HepG2 (cell line): Measurements from ENCODE around the gene CFAP70. TPM values are rescaled to one million over a fixed set of nuclear protein-coding genes. Genes with fewer than 3 reads are reported as not detected.

Source experiments
- ATAC-seq: fragments of 200-7000 bp; cut with Tn5 transposase; 3 replicates; pipeline ENCODE4 v1.9.1; 2020; ENCODE audit warnings: mild to moderate bottlenecking, moderate library complexity
- BruUV-seq: library from RNA; stranded (reverse); fragments of 400-500 nt; replicated peaks from 2 replicates; lab custom pipeline; 2021; lab: Mats Ljungman, UMichigan
- CTCF ChIA-PET: fragments of 300-600 bp; formaldehyde crosslinking; extraction: SDS; loops from one replicate; lab custom pipeline; 2021; ENCODE audit warnings: low total read pairs, inconsistent platforms, low intra/inter-chr PET ratio; lab: Yijun Ruan, JAX
- POLR2A ChIA-PET: fragments of 350-600 bp; sonication (Branson Sonifier 250); formaldehyde crosslinking; loops from one replicate; lab custom pipeline; 2020; ENCODE audit warnings: antibody characterized with exemption, inconsistent platforms; lab: Yijun Ruan, JAX
- DNase-seq: peaks from one replicate; pipeline ENCODE4 v3.0.0-alpha.2; 2015; ENCODE audit warnings: low spot score
- FAIRE-seq: peaks from 3 replicates; lab custom pipeline; 2011; peaks lifted over from hg19 to GRCh38; lab: Jason Lieb, UNC
- H2AFZ ChIP-seq: one replicate; pipeline ENCODE4 v1.6.1; 2011; ENCODE audit warnings: low read length, inconsistent platforms
- H3K27ac ChIP-seq: fragments of 300-600 bp; 3 replicates; pipeline ENCODE4 v1.8.0; 2011; ENCODE audit warnings: mixed run types, mild to moderate bottlenecking, mixed read lengths, low read length, inconsistent platforms; ENCODE audit not compliant: insufficient read depth; ENCODE audit errors: extremely low read length
- H3K27me3 ChIP-seq, 2 experiments: fragments of 200-600 bp in 1 of 2; 2 replicates in 1 of 2; 3 replicates in 1 of 2; pipeline versions ENCODE4 v1.6.0 to v1.8.0; 2011; ENCODE audit warnings: low read length in 2 of 2, mild to moderate bottlenecking in 2 of 2, moderate library complexity in 2 of 2, inconsistent platforms in 1 of 2; ENCODE audit not compliant: insufficient read depth in 2 of 2, control insufficient read depth in 1 of 2
- H3K36me3 ChIP-seq, 2 experiments: fragments of 200-600 bp in 1 of 2; replicated peaks in 1 of 2; 2 replicates in 1 of 2; 3 replicates in 1 of 2; pipeline versions ENCODE4 v1.5.1 to v1.8.0; 2011; ENCODE audit warnings: low read length in 2 of 2, inconsistent platforms in 1 of 2; ENCODE audit not compliant: insufficient read depth in 2 of 2, control insufficient read depth in 1 of 2
- H3K4me1 ChIP-seq: 2 replicates; pipeline ENCODE4 v1.5.1; 2012; ENCODE audit warnings: low read length, inconsistent platforms; ENCODE audit not compliant: insufficient read depth
- H3K4me2 ChIP-seq: 2 replicates; pipeline ENCODE4 v1.6.0; 2011; ENCODE audit warnings: low read depth, low read length, inconsistent platforms
- H3K4me3 ChIP-seq, 3 experiments: fragments of 200-600 bp in 1 of 3; sonication (generic), shearing (Covaris generic) in 1 of 3; replicated peaks in 1 of 3; 2 replicates each; pipeline ENCODE4 v1.5.1; 2011 to 2016; ENCODE audit warnings: low read length in 3 of 3, inconsistent platforms in 2 of 3, low read depth in 2 of 3, mild to moderate bottlenecking in 2 of 3, control low read depth in 1 of 3, mixed read lengths in 1 of 3; ENCODE audit not compliant: insufficient read depth in 1 of 3
- H3K79me2 ChIP-seq: one replicate; pipeline ENCODE4 v1.6.1; 2011; ENCODE audit warnings: low read length, inconsistent platforms; ENCODE audit not compliant: insufficient read depth
- H3K9ac ChIP-seq: 2 replicates; pipeline ENCODE4 v1.6.0; 2011; ENCODE audit warnings: mild to moderate bottlenecking, low read depth, low read length, inconsistent platforms; ENCODE audit not compliant: insufficient read depth
- H3K9me3 ChIP-seq: 2 replicates; pipeline ENCODE4 v1.5.1; 2012; ENCODE audit warnings: mild to moderate bottlenecking, low read length
- H4K20me1 ChIP-seq: 2 replicates; pipeline ENCODE4 v1.6.0; 2011; ENCODE audit warnings: inconsistent platforms, mild to moderate bottlenecking, low read length, moderate library complexity; ENCODE audit not compliant: insufficient read depth
- ATF5 ChIP-seq: sonication (generic); formaldehyde crosslinking; IDR thresholded peaks from 2 replicates; pipeline ENCODE4 v1.4.0; 2020; ENCODE audit warnings: mild to moderate bottlenecking, low read depth, missing genetic modification reagents
- CCAR2 ChIP-seq: fragments of 200-400 bp; formaldehyde crosslinking; optimal IDR thresholded peaks from 2 replicates; pipeline ENCODE3; 2018; ENCODE audit warnings: low read depth, mild to moderate bottlenecking, low read length, moderate library complexity
- CERS6 ChIP-seq: sonication (generic); formaldehyde crosslinking; IDR thresholded peaks from 2 replicates; pipeline ENCODE4 v1.5.0; 2020; ENCODE audit warnings: missing genetic modification reagents
- GATAD2A ChIP-seq: IDR thresholded peaks from 2 replicates; pipeline ENCODE4 v1.6.1; 2016
- MZF1 ChIP-seq: sonication (generic); formaldehyde crosslinking; IDR thresholded peaks from 2 replicates; pipeline ENCODE4 v1.8.1; 2023; ENCODE audit warnings: mild to moderate bottlenecking, missing genetic modification reagents, borderline replicate concordance
- PRDM4 ChIP-seq: sonication (generic); formaldehyde crosslinking; IDR thresholded peaks from 2 replicates; pipeline ENCODE4 v1.9.0; 2021; ENCODE audit warnings: missing genetic modification reagents, borderline replicate concordance
- RFXANK ChIP-seq: IDR thresholded peaks from 2 replicates; pipeline ENCODE4 v1.6.1; 2016
- RFXAP ChIP-seq: sonication (generic); formaldehyde crosslinking; IDR thresholded peaks from 2 replicates; pipeline ENCODE4 v1.4.0; 2020; ENCODE audit warnings: missing genetic modification reagents, borderline replicate concordance
- SIN3B ChIP-seq: fragments of 150-350 bp; IDR thresholded peaks from 2 replicates; pipeline ENCODE4 v1.6.1; 2014; ENCODE audit warnings: low read length
- TP53 ChIP-seq: sonication (generic); formaldehyde crosslinking; conservative IDR thresholded peaks from 2 replicates; pipeline ENCODE4 v1.4.0; 2020; ENCODE audit warnings: missing genetic modification reagents
- XBP1 ChIP-seq: sonication (generic); formaldehyde crosslinking; IDR thresholded peaks from 2 replicates; pipeline ENCODE4 v1.5.0; 2020; ENCODE audit warnings: missing genetic modification reagents
- ZNF326 ChIP-seq: sonication (generic); formaldehyde crosslinking; IDR thresholded peaks from 2 replicates; pipeline ENCODE4 v1.4.0; 2020; ENCODE audit warnings: missing genetic modification reagents, borderline replicate concordance
- ZNF337 ChIP-seq: sonication (generic); formaldehyde crosslinking; IDR thresholded peaks from 2 replicates; pipeline ENCODE4 v1.5.1; 2020; ENCODE audit warnings: missing genetic modification reagents, low read depth, mild to moderate bottlenecking, borderline replicate concordance
- ZNF512B ChIP-seq: sonication (generic); formaldehyde crosslinking; IDR thresholded peaks from 2 replicates; pipeline ENCODE4 v1.5.1; 2020; ENCODE audit warnings: missing genetic modification reagents, mild to moderate bottlenecking, borderline replicate concordance
- ZNF570 ChIP-seq: sonication (generic); formaldehyde crosslinking; IDR thresholded peaks from 2 replicates; pipeline ENCODE4 v1.4.0; 2020; ENCODE audit warnings: mild to moderate bottlenecking, missing genetic modification reagents, borderline replicate concordance
- ZNF83 ChIP-seq: sonication (generic); formaldehyde crosslinking; IDR thresholded peaks from 2 replicates; pipeline ENCODE4 v1.4.0; 2020; ENCODE audit warnings: missing genetic modification reagents, mild to moderate bottlenecking, borderline replicate concordance
- ZNF883 ChIP-seq: sonication (generic); formaldehyde crosslinking; IDR thresholded peaks from 2 replicates; pipeline ENCODE4 v1.5.1; 2020; ENCODE audit warnings: mild to moderate bottlenecking, missing genetic modification reagents; ENCODE audit errors: not compliant biosample characterization
- WGBS: methylation state at CpG from one replicate; pipeline ENCODE4 v1.1.6; 2017; ENCODE audit warnings: low lambda C conversion rate; 5-methylcytosine and 5-hydroxymethylcytosine counted together
- in situ Hi-C: cut with HindIII; loops from 2 replicates; pipeline ENCODE4 v1.10.0; 2017; ENCODE audit warnings: low pct_unique_long_range_greater_than_20kb; ENCODE audit not compliant: extremely low pct_ligation_motif_present
- intact Hi-C: fragments of 100-400 bp; cut with micrococcal nuclease; formaldehyde crosslinking; loops from one replicate; pipeline ENCODE4 v1.10.0; 2022; ENCODE audit not compliant: unreplicated experiment
- polyA plus RNA-seq, 8 experiments: library from polyadenylated mRNA; depleted of rRNA in 3 of 8; stranded (reverse) in 7 of 8; unstranded in 1 of 8; fragments of >200 nt; fragmentation: Illumina TruSeq in 4 of 8; extraction: Trizol in 4 of 8; gene quantifications; 2 replicates each; pipeline versions ENCODE4 v1.2.1 to v1.2.3, GENCODE V29; 2011 to 2016; ENCODE audit warnings: low read depth in 4 of 8, missing spikeins in 1 of 8, mixed read lengths in 1 of 8; ENCODE audit not compliant: insufficient read depth in 1 of 8
- total RNA-seq, 5 experiments: library from RNA; depleted of rRNA; stranded (reverse); fragments of >200 nt; fragmentation: Illumina TruSeq; extraction: Trizol; gene quantifications; 2 replicates each; pipeline ENCODE4 v1.2.3, GENCODE V29; 2016; ENCODE audit warnings: low read depth in 1 of 5

Gene CFAP70
- total and polyA plus RNA-seq, 2 of the 13 experiments (the other 11 are each of a cell fraction or from before 2014, with no cell fraction given): 0.27 to 0.38 TPM

GRCh38 chr10:73296946-73297345 is 61.7 kb downstream of the CFAP70 start (continued):
- TF ChIP-seq RFXAP (CRISPR knock-in tag) (no peak), CCAR2 (no peak)
- TF ChIP-seq, all 625 proteins: peak for 0

GRCh38 chr10:73293461-73293860 is 65.2 kb downstream of the CFAP70 start:
- no peaks in the 10 kb centered on the region for H3K4me1 ChIP-seq
- no peak for FAIRE-seq
- ChIA-PET CTCF (no interaction called here), POLR2A (no interaction called here)
- no peak for DNase-seq
- ATAC-seq: no peak
- in situ Hi-C loops (no loop called here), intact Hi-C loops (no loop called here)
- H3K9me3 ChIP-seq: no peaks in the 10 kb centered on the region
- WGBS: 1% methylated on average over 3 of the region's 3 CpGs
- H4K20me1 ChIP-seq: no peaks in the 10 kb centered on the region
- H3K79me2 ChIP-seq: no peaks in the 10 kb centered on the region
- no peaks in the 10 kb centered on the region for H3K36me3 ChIP-seq
- no peak overlapping the region for H2AFZ ChIP-seq
- no peak overlapping the region for H3K4me2 ChIP-seq
- no peak overlapping the region for H3K4me3 ChIP-seq
- no peak overlapping the region for H3K27ac ChIP-seq
- no peaks in the 10 kb centered on the region for H3K27me3 ChIP-seq
- no peak overlapping the region for H3K9ac ChIP-seq
- BruUV-seq: no TSS peak
- TF ChIP-seq ZNF83 (no peak), SIN3B (no peak), ZNF883 (CRISPR knock-in tag) (no peak), GATAD2A (CRISPR knock-in tag) (no peak), ZNF326 (CRISPR knock-in tag) (no peak), PRDM4 (CRISPR knock-in tag) (no peak), ZNF570 (no peak), CERS6 (no peak), ZNF337 (CRISPR knock-in tag) (no peak), XBP1 (no peak), ZNF512B (CRISPR knock-in tag) (no peak), MZF1 (CRISPR knock-in tag) (no peak), ATF5 (CRISPR knock-in tag) (no peak), TP53 (CRISPR knock-in tag) (no peak), RFXANK (CRISPR knock-in tag) (no peak)
